Measurements from ENCODE around the gene TUBA4A. TPM values are rescaled to one million over a fixed set of nuclear protein-coding genes. Genes with fewer than 3 reads are reported as not detected.

TUBA4A gene
- total RNA-seq, 1 donor from 2014 or later: 35.0 TPM

GRCh38 chr2:219245899-219246230 is 7.9 kb downstream of the TUBA4A start:
- no peak for ATAC-seq
- intact Hi-C loops (cut with DNase I): no loop called here
- H3K27ac ChIP-seq: peak overlapping the region; percentile 98

GRCh38 chr2:219245148-219245898 is 8.4 kb downstream of the TUBA4A start, which contains the start of the genes GLB1L and STK16:
Gene GLB1L (minus strand): TSS chr2:219245444. CDS start chr2:219243573, 1,871 bp downstream.
Gene STK16 (plus strand): TSS chr2:219245479. CDS start chr2:219246000, 521 bp downstream.
- peak within 1 kb of the TSS; percentile 98 for H3K27ac ChIP-seq
- H3K4me1 ChIP-seq: peaks cover 57% of the 10 kb centered on the region
- H3K9me3 ChIP-seq: no peaks in the 10 kb centered on the region
- H3K27me3 ChIP-seq (ENCODE audit: low read depth): no peaks in the 10 kb centered on the region
- DNase-seq (peak; percentile 97), ATAC-seq (peak; percentile 91 to 94)
- no peak for TF ChIP-seq CTCF (IDR thresholded peaks at IDR 0.05)
- intact Hi-C loops (cut with DNase I): no loop called here
- peaks cover 19% of the 10 kb centered on the region for H3K36me3 ChIP-seq
- H3K4me3 ChIP-seq: peak within 1 kb of the TSS; percentile 97

More at GRCh38 chr2:219245899-219246230, 7.9 kb downstream of the TUBA4A start:
- no peak for TF ChIP-seq CTCF (IDR thresholded peaks at IDR 0.05)
- Histone ChIP-seq H3K9me3 (no peaks in the 10 kb centered on the region), H3K27me3 (ENCODE audit: low read depth) (no peaks in the 10 kb centered on the region), H3K4me3 (peak overlapping the region; percentile 97), H3K4me1 (peaks cover 63% of the 10 kb centered on the region), H3K36me3 (peaks cover 24% of the 10 kb centered on the region)
- no peak for DNase-seq

- ATAC-seq: no peak
- intact Hi-C loops (cut with DNase I): no loop called here
- peaks cover 20% of the 10 kb centered on the region for H3K36me3 ChIP-seq
- peaks cover 52% of the 10 kb centered on the region for H3K4me1 ChIP-seq
- H3K4me3 ChIP-seq: peak overlapping the region; percentile 97
- DNase-seq: no peak
- no peak for TF ChIP-seq CTCF (IDR thresholded peaks at IDR 0.05)
- H3K27ac ChIP-seq: peak overlapping the region; percentile 98
- no peaks in the 10 kb centered on the region for H3K9me3 ChIP-seq
- no peaks in the 10 kb centered on the region for H3K27me3 ChIP-seq (ENCODE audit: low read depth)
These were observed 8.9 kb downstream of the TUBA4A start for GRCh38 chr2:219244789-219245147.

- intact Hi-C loops (cut with DNase I): no loop called here
- peak overlapping the region; percentile 6 for H3K27ac ChIP-seq
- peak overlapping the region; percentile 41 for H3K4me3 ChIP-seq
These were observed 10.4 kb downstream of the TUBA4A start for GRCh38 chr2:219243291-219243761.

GRCh38 chr2:219234331-219234730 is 19.4 kb downstream of the TUBA4A start:
- DNase-seq: no peak
- Histone ChIP-seq H3K9me3 (no peaks in the 10 kb centered on the region), H3K27ac (no peak overlapping the region), H3K4me3 (no peak overlapping the region), H3K4me1 (peaks cover 17% of the 10 kb centered on the region), H3K27me3 (ENCODE audit: low read depth) (no peaks in the 10 kb centered on the region), H3K36me3 (peaks cover 80% of the 10 kb centered on the region)
- ATAC-seq: no peak
- intact Hi-C loops (cut with DNase I): no loop called here
- no peak for TF ChIP-seq CTCF (IDR thresholded peaks at IDR 0.05)

More at GRCh38 chr2:219243291-219243761, 10.4 kb downstream of the TUBA4A start:
- Histone ChIP-seq H3K9me3 (no peaks in the 10 kb centered on the region), H3K36me3 (peaks cover 31% of the 10 kb centered on the region), H3K27me3 (ENCODE audit: low read depth) (no peaks in the 10 kb centered on the region), H3K4me1 (peaks cover 37% of the 10 kb centered on the region)
- ATAC-seq (peak in 1 of 2 donors; percentile 45), DNase-seq (peak; percentile 79)
- no peak for TF ChIP-seq CTCF (IDR thresholded peaks at IDR 0.05)
